Activated CD4-positive, CD25-positive, alpha-beta regulatory T cell treated with anti-CD3 and anti-CD28 coated beads, Interleukin-2, amount 50 U/mL, for 24 hours (primary cell): ENCODE results near the gene RALB.

ENCODE experiments used
- ATAC-seq, 2 donors: fragments of 150-1000 bp; cut with Tn5 transposase; one replicate each; pipeline ENCODE4 v1.10.0; 2021; ENCODE audit warnings: mild to moderate bottlenecking in 1 of 2, moderate library complexity in 1 of 2

Gene RALB

GRCh38 chr2:120265006-120265405 lies 12.4 kb downstream of the RALB start:
- no peak for ATAC-seq

GRCh38 chr2:120267348-120267747 lies 14.7 kb downstream of the RALB start:
- ATAC-seq: peak in 1 of 2 donors; percentile 78

GRCh38 chr2:120269076-120269744 lies 16.6 kb downstream of the RALB start:
- no peak for ATAC-seq

- no peak for ATAC-seq
Measured at GRCh38 chr2:120269816-120270215, 17.2 kb downstream of the RALB start.

- no peak for ATAC-seq
Measured at GRCh38 chr2:120271711-120272379, 19.2 kb downstream of the RALB start.

- no peak for ATAC-seq
Measured at GRCh38 chr2:120272763-120273481, 20.3 kb downstream of the RALB start.

- no peak for ATAC-seq
Measured at GRCh38 chr2:120275617-120276400, 23.2 kb downstream of the RALB start.

- ATAC-seq: no peak
Measured at GRCh38 chr2:120277505-120278205, 25.0 kb downstream of the RALB start.

- no peak for ATAC-seq
Measured at GRCh38 chr2:120278901-120279300, 26.2 kb downstream of the RALB start.

GRCh38 chr2:120279708-120280107 lies 27.1 kb downstream of the RALB start:
- no peak for ATAC-seq

GRCh38 chr2:120283649-120284048 lies 31.0 kb downstream of the RALB start:
- ATAC-seq: no peak

GRCh38 chr2:120285056-120285455 lies 32.4 kb downstream of the RALB start:
- ATAC-seq: no peak

GRCh38 chr2:120287183-120288015 lies 34.7 kb downstream of the RALB start:
- peak; percentile 96 to 99 for ATAC-seq

- ATAC-seq: no peak
Measured at GRCh38 chr2:120288016-120288373, 35.3 kb downstream of the RALB start.

GRCh38 chr2:120289221-120289906 lies 36.7 kb downstream of the RALB start:
- ATAC-seq: no peak

GRCh38 chr2:120290737-120291136 lies 38.1 kb downstream of the RALB start:
- ATAC-seq: no peak

GRCh38 chr2:120291401-120292311 lies 39.0 kb downstream of the RALB start:
- ATAC-seq: no peak

- no peak for ATAC-seq
Measured at GRCh38 chr2:120293096-120294007, 40.7 kb downstream of the RALB start.

- no peak for ATAC-seq
Measured at GRCh38 chr2:120294008-120294340, 41.3 kb downstream of the RALB start.
